Measurements from ENCODE around the gene RTF1.

Gene RTF1

GRCh38 chr15:41486286-41486685, 69.4 kb downstream of the RTF1 start:
- no peak overlapping the region for H3K4me3 ChIP-seq (ENCODE audit: low read depth, low read length)
- DNase-seq (ENCODE audit: low read depth), result no peak
- no peak for TF ChIP-seq POLR2A (IDR thresholded peaks at IDR 0.05; ENCODE audit: extremely low read depth, insufficient read length)
- no peak for TF ChIP-seq MYC (IDR thresholded peaks at IDR 0.05; ENCODE audit: low read depth, low read length)
- TF ChIP-seq, protein P1, sequence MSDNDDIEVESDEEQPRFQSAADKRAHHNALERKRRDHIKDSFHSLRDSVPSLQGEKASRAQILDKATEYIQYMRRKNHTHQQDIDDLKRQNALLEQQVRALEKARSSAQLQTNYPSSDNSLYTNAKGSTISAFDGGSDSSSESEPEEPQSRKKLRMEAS (IDR thresholded peaks at IDR 0.05; ENCODE audit: low read depth, low read length), result no peak

DNA sequence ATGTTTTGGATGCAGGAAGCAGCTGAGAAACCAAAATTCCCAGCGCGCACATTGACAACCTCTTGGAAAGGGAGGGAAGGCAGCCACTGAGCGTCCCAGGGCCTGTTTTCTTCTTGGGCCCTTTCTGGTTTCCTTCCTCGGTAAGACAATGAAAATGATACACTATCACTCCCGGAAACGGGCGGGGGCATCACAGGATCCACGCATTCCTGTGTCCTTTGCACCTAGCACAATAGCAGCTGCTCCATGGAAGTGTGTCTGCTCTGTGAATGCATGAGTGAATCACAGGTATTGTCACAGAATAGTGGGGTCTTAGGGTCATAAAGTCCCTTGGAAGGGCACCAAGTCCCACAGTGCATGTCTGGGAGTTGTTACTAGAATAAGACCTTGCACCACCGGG, 70.5 kb downstream of the RTF1 start:
- no peak overlapping the region for H3K4me3 ChIP-seq (ENCODE audit: low read depth, low read length)
- TF ChIP-seq POLR2A (IDR thresholded peaks at IDR 0.05; ENCODE audit: extremely low read depth, insufficient read length), result no peak
- no peak for TF ChIP-seq CTCF (IDR thresholded peaks at IDR 0.05; ENCODE audit: low read depth, low read length)
- no peak for DNase-seq (ENCODE audit: low read depth)

DNA sequence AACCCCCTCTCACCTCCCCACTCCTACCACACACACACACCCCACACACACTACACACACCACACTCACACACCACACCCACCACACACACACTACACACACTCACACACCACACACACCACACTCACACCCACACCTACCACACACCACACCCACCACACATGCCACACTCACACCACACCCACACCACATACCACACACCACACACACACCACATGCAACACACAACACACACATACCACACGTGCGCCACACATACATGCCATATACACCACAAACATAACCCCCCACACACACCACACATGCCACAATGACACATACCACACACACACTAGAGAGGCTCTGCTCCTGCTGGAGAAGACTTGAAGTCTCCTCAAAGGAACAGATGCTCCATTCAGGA, 70.9 kb downstream of the RTF1 start:
- no peak for DNase-seq (ENCODE audit: low read depth)
- TF ChIP-seq, protein P1 (IDR thresholded peaks at IDR 0.05; ENCODE audit: low read depth, low read length), result no peak
- TF ChIP-seq MYC (IDR thresholded peaks at IDR 0.05; ENCODE audit: low read depth, low read length), result no peak
- no peak for TF ChIP-seq CTCF (IDR thresholded peaks at IDR 0.05; ENCODE audit: low read depth, low read length)
- TF ChIP-seq POLR2A (IDR thresholded peaks at IDR 0.05; ENCODE audit: extremely low read depth, insufficient read length), result no peak
- H3K4me3 ChIP-seq (ENCODE audit: low read depth, low read length), result no peak overlapping the region

GRCh38 chr15:41489641-41490040, 72.7 kb downstream of the RTF1 start:
- no peak for DNase-seq (ENCODE audit: low read depth)
- no peak for TF ChIP-seq MYC (IDR thresholded peaks at IDR 0.05; ENCODE audit: low read depth, low read length)
- TF ChIP-seq CTCF (IDR thresholded peaks at IDR 0.05; ENCODE audit: low read depth, low read length), result no peak
- TF ChIP-seq, protein P1 (IDR thresholded peaks at IDR 0.05; ENCODE audit: low read depth, low read length), result no peak
- TF ChIP-seq POLR2A (IDR thresholded peaks at IDR 0.05; ENCODE audit: extremely low read depth, insufficient read length), result no peak
- no peak overlapping the region for H3K4me3 ChIP-seq (ENCODE audit: low read depth, low read length)

DNA sequence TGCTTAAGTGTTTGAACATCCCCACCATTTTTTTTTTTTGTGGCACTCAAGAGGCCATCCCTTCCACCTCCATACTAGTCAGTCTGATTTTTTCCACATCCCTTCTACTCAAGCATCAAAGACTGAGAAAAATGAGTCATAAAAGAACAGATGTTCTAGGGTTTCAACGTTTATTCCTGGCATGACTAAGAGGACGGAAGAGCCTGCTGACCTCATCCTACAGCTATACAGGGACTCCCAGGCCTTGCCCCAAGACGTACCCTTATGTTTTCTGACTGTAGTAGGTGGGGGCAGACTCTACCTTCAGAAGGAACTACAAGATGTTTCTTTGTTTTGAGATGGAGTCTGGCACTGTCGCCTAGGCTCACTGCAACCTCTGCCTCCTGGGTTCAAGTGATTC, 73.5 kb downstream of the RTF1 start:
- peak; percentile 54; the same call in 1 of the 2 replicates for TF ChIP-seq MYC (IDR thresholded peaks at IDR 0.05; ENCODE audit: low read depth, low read length)
- no peak for TF ChIP-seq CTCF (IDR thresholded peaks at IDR 0.05; ENCODE audit: low read depth, low read length)
- TF ChIP-seq POLR2A (IDR thresholded peaks at IDR 0.05; ENCODE audit: extremely low read depth, insufficient read length), result no peak
- TF ChIP-seq, protein P1 (IDR thresholded peaks at IDR 0.05; ENCODE audit: low read depth, low read length), result peak; percentile 31; the same call in 1 of the 2 replicates
- no peak overlapping the region for H3K4me3 ChIP-seq (ENCODE audit: low read depth, low read length)
- peak; percentile 90 for DNase-seq (ENCODE audit: low read depth)

GRCh38 chr15:41491889-41492288, 75.0 kb downstream of the RTF1 start:
- TF ChIP-seq POLR2A (IDR thresholded peaks at IDR 0.05; ENCODE audit: extremely low read depth, insufficient read length), result no peak
- DNase-seq (ENCODE audit: low read depth), result no peak
- H3K4me3 ChIP-seq (ENCODE audit: low read depth, low read length), result no peak overlapping the region

DNA sequence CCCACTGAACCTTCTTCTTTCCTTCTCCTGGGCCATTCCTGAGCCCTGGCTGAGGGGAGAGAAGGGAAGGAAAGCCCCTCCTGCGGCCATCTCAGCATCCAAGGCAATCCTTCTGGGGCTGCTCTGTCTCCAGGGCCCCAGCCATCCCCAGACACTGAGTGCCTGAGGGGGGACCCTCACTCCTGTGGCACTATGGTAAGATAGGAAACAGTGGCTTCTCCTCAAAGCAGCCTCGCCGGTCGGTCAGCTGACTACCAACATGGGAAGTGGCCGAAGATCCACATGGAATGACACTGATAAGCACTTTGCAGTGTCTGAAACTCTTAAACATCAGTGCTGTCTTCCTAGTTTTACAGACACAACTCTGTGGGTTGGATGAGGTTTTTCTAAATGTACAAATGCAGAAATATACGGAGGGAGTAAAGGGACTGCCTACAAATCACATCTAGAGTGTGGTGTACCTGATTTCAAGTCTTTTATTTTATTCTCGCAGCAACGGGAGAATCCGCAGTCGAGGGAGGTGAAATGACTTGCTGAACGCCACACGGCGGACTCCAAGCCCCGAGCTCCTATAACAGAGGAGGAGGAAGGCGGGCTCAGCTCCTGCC, 75.8 kb downstream of the RTF1 start:
- DNase-seq (ENCODE audit: low read depth), result no peak
- H3K4me3 ChIP-seq (ENCODE audit: low read depth, low read length), result peak overlapping the region; percentile 42
- no peak for TF ChIP-seq MYC (IDR thresholded peaks at IDR 0.05; ENCODE audit: low read depth, low read length)
- TF ChIP-seq POLR2A (IDR thresholded peaks at IDR 0.05; ENCODE audit: extremely low read depth, insufficient read length), result no peak
- TF ChIP-seq, protein P1 (IDR thresholded peaks at IDR 0.05; ENCODE audit: low read depth, low read length), result no peak
- TF ChIP-seq CTCF (IDR thresholded peaks at IDR 0.05; ENCODE audit: low read depth, low read length), result no peak
